ENCODE results near the gene TMEM131. TPM values are rescaled to one million over a fixed set of nuclear protein-coding genes. Genes with fewer than 3 reads are reported as not detected.

Gene TMEM131
- total RNA-seq, 1 experiment from 2014 or later, result 29.6 TPM

GRCh38 chr2:97868986-97869721 is 126.6 kb downstream of the TMEM131 start:
- POLR2A ChIA-PET (ENCODE audit: unreplicated experiment), result interaction anchor here (0.6 to 0.7 kb wide), 3 partner anchors 84 to 126 kb away, joined by 3 to 9 read pairs (median 5); no protein-coding TSS in a partner anchor
- CTCF ChIA-PET, result no interaction called here

DNA sequence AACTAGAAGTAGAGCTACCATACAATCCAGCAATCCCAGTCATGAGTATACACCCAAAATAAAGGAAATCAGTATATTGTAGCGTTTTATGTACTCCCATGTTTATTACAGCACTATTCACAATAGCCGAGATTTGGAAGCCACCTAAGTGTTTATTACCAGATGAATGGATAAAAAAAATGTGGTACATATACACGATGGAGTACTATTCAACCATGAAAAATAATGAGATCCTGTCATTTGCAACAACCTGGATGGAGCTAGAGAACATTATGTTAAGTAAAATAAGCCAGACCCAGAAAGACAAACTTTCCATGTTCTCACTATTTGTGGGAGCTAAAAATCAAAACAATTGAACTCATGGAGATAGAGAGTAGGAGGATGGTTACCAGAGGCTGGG is 131.9 kb downstream of the TMEM131 start:
- H3K4me3 ChIP-seq, result no peak overlapping the region
- H3K9me3 ChIP-seq (ENCODE audit: insufficient read depth, low read depth), result peaks cover 8% of the 10 kb centered on the region
- BruUV-seq (replicated peaks), result no TSS peak
- peaks cover 10% of the 10 kb centered on the region for H3K79me2 ChIP-seq (ENCODE audit: low read depth)
- no peak overlapping the region for H2AFZ ChIP-seq
- TF ChIP-seq, protein P1, sequence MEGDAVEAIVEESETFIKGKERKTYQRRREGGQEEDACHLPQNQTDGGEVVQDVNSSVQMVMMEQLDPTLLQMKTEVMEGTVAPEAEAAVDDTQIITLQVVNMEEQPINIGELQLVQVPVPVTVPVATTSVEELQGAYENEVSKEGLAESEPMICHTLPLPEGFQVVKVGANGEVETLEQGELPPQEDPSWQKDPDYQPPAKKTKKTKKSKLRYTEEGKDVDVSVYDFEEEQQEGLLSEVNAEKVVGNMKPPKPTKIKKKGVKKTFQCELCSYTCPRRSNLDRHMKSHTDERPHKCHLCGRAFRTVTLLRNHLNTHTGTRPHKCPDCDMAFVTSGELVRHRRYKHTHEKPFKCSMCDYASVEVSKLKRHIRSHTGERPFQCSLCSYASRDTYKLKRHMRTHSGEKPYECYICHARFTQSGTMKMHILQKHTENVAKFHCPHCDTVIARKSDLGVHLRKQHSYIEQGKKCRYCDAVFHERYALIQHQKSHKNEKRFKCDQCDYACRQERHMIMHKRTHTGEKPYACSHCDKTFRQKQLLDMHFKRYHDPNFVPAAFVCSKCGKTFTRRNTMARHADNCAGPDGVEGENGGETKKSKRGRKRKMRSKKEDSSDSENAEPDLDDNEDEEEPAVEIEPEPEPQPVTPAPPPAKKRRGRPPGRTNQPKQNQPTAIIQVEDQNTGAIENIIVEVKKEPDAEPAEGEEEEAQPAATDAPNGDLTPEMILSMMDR (conservative IDR thresholded peaks at IDR 0.05), result no peak
- no peak for TF ChIP-seq EZH2 (IDR thresholded peaks at IDR 0.05; ENCODE audit: low read depth)
- peaks cover 4% of the 10 kb centered on the region; the same call in 1 of the 2 replicates for H3K36me3 ChIP-seq (ENCODE audit: low read depth)
- DNase-seq, result no peak
- H3K4me1 ChIP-seq (replicated peaks; ENCODE audit: insufficient read depth), result peaks cover 10% of the 10 kb centered on the region
- no peaks in the 10 kb centered on the region for H4K20me1 ChIP-seq (ENCODE audit: insufficient read depth)
- ChIA-PET POLR2A (ENCODE audit: unreplicated experiment) (no interaction called here), CTCF (no interaction called here)
- H3F3A ChIP-seq (ENCODE audit: insufficient read depth, low read depth), result peaks cover 5% of the 10 kb centered on the region
- H3K27ac ChIP-seq, result no peak overlapping the region
- H3K27me3 ChIP-seq (ENCODE audit: insufficient read depth, low read depth), result no peaks in the 10 kb centered on the region
- no peaks in the 10 kb centered on the region for H3K9me2 ChIP-seq (ENCODE audit: insufficient read depth)
- no peak overlapping the region for H3K4me2 ChIP-seq
- intact Hi-C loops (cut with micrococcal nuclease; ENCODE audit: unreplicated experiment), result no loop called here

More at GRCh38 chr2:97868986-97869721, 126.6 kb downstream of the TMEM131 start:
- Histone ChIP-seq H3K27ac (peak overlapping the region; percentile 88), H3F3A (ENCODE audit: insufficient read depth, low read depth) (peaks cover 45% of the 10 kb centered on the region), H3K36me3 (ENCODE audit: low read depth) (no peaks in the 10 kb centered on the region), H3K27me3 (ENCODE audit: insufficient read depth, low read depth) (no peaks in the 10 kb centered on the region), H3K4me2 (peak overlapping the region; percentile 57), H3K9me2 (ENCODE audit: insufficient read depth) (no peaks in the 10 kb centered on the region), H4K20me1 (ENCODE audit: insufficient read depth) (no peaks in the 10 kb centered on the region), H3K79me2 (ENCODE audit: low read depth) (peaks cover 11% of the 10 kb centered on the region), H3K4me3 (peak overlapping the region; percentile 19; the same call in 1 of the 2 replicates), H2AFZ (no peak overlapping the region), H3K4me1 (replicated peaks; ENCODE audit: insufficient read depth) (peaks cover 52% of the 10 kb centered on the region), H3K9me3 (ENCODE audit: insufficient read depth, low read depth) (peaks cover 13% of the 10 kb centered on the region)
- DNase-seq, result peak; percentile 71 to 97
- BruUV-seq (replicated peaks), result no TSS peak
- TF ChIP-seq, protein P1 (conservative IDR thresholded peaks at IDR 0.05), result no peak
- TF ChIP-seq EZH2 (IDR thresholded peaks at IDR 0.05; ENCODE audit: low read depth), result no peak
- intact Hi-C loops (cut with micrococcal nuclease; ENCODE audit: unreplicated experiment), result loop anchor here (1.0 to 5.0 kb wide), 2 partner anchors 83 to 125 kb away; no protein-coding TSS in a partner anchor

DNA sequence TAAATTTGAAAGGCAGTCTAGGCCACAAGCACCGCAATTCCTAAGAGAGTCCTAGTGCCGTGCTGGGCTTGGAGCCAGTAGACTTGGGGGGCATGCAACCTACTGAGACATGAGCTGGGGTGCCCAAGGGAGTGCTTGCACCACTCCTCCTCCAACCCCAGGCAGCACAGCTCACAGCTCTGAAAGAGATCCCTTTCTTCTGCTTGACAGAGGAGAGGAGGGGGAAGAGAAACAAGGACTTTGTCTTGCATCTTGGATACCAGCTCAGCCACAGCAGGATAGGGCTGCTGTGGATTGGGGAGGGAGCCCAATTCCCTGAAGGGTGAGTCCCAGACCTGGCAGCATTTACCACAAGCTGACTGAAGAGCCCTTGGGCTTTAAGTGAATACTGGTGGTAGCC is 134.6 kb downstream of the TMEM131 start:
- Histone ChIP-seq H3K4me2 (no peak overlapping the region), H3K79me2 (ENCODE audit: low read depth) (0 out of 2 replicates have a peak, but pooled peaks cover 5% of the 10 kb centered on the region), H3K27me3 (ENCODE audit: insufficient read depth, low read depth) (no peaks in the 10 kb centered on the region), H3K4me1 (replicated peaks; ENCODE audit: insufficient read depth) (no peaks in the 10 kb centered on the region), H3F3A (ENCODE audit: insufficient read depth, low read depth) (no peaks in the 10 kb centered on the region), H3K36me3 (ENCODE audit: low read depth) (peaks cover 5% of the 10 kb centered on the region; the same call in 1 of the 2 replicates), H3K27ac (no peak overlapping the region), H3K4me3 (no peak overlapping the region), H2AFZ (no peak overlapping the region), H3K9me3 (ENCODE audit: insufficient read depth, low read depth) (peaks cover 8% of the 10 kb centered on the region), H3K9me2 (ENCODE audit: insufficient read depth) (no peaks in the 10 kb centered on the region), H4K20me1 (ENCODE audit: insufficient read depth) (no peaks in the 10 kb centered on the region)
- ChIA-PET POLR2A (ENCODE audit: unreplicated experiment) (no interaction called here), CTCF (no interaction called here)
- no TSS peak for BruUV-seq (replicated peaks)
- intact Hi-C loops (cut with micrococcal nuclease; ENCODE audit: unreplicated experiment), result no loop called here
- no peak for DNase-seq
- TF ChIP-seq EZH2 (IDR thresholded peaks at IDR 0.05; ENCODE audit: low read depth), result no peak
- TF ChIP-seq, protein P1 (conservative IDR thresholded peaks at IDR 0.05), result no peak

Measured in PC-9 (cell line).